GM21723 (cell line): Measurements from ENCODE around the gene LAGE3.

ENCODE experiments used
- ATAC-seq: cut with Tn5 transposase; IDR thresholded peaks from one replicate; pipeline ENCODE4 v1.9.1; 2021; ENCODE audit warnings: mild to moderate bottlenecking, moderate library complexity; ENCODE audit not compliant: unreplicated experiment

The LAGE3 gene

DNA sequence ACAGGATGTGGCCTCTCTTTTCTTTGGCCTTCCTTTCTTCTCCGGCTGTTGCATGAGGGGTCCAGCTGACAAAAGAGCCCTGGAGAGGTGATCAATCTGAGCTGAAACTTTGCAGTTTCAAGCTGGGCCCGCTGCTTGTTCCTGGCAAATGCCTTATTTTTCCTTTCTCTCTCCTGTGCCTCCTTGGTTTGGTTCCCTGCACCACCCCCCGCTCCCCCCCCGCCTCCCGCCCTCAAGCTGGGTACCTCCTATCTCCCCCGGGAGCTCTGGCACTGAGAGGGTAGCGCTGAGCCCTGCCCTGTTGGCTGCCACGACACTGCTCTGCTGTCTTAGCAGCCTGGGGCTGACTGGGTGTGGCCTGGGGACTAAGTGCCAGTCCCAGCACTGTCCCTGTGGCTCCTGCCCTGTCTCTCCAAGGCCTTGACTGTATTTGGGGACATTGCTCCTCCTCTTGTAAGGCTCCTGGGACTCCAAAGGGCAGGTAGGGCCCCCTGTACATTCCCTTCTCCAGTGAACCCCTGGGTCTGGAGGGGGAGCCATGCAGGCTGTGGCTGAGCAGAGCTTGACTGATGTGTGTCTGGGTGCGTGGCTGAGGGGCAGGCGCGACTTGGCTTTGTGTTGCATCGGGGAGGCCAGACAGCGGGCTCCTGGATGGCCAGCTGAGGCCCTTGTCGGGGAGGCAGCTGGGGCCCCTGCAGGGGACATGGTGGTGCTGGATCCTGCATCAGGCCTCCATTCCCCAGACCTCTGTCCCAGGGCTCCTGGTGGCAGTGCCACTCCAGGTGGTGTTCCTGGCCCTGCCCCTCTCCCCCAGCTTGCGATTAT, 19.9 kb downstream of the LAGE3 start:
- no peak for ATAC-seq

DNA sequence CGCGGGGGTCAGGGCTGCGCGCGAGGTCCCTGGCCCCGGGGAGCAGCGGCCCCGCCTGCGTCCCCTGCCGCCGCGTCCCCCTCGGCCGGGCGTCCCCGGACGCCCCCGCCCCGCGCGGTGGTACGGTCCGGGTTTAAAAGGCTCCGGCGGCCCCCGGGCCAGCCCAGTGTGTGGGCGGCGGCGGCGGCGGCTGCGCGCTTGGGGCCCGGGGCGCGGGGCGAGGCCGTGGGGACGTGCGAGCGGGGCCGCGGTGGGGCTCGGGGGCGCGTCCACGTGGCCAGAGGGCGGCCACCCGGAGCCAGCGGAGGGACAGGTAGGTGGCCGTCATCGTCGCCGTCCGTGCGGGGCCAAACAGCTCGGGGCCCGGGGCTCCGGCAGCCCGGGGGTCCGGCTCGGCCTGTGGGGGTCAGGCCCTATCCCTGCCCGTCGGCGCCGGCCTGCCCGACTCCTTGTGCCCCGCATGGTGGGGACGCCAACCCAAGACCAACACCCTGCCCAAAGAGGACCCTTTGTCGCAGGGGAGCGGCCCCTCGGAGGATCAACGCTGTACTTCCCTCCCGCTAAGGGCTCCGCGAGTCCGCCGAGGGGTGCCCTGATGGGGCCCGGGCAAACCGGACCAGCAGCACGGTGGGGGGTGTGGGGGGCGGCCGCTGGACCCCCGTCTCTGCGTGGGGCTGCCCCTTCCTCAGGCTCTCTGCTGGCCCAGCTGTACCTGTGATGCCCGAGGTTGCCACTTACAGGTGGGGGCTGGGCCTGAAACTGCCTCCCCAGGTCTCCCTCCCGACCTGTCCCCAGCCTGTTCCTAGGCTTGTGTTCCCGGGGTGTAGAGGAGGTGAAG, 20.7 kb downstream of the LAGE3 start, which contains the start of gene PLXNA3:
TSS of gene PLXNA3 (plus strand) at position 166 of the 838 bp plus-strand sequence. CDS start 1,903 bp downstream, outside the sequence.
- peak; percentile 56 for ATAC-seq

DNA sequence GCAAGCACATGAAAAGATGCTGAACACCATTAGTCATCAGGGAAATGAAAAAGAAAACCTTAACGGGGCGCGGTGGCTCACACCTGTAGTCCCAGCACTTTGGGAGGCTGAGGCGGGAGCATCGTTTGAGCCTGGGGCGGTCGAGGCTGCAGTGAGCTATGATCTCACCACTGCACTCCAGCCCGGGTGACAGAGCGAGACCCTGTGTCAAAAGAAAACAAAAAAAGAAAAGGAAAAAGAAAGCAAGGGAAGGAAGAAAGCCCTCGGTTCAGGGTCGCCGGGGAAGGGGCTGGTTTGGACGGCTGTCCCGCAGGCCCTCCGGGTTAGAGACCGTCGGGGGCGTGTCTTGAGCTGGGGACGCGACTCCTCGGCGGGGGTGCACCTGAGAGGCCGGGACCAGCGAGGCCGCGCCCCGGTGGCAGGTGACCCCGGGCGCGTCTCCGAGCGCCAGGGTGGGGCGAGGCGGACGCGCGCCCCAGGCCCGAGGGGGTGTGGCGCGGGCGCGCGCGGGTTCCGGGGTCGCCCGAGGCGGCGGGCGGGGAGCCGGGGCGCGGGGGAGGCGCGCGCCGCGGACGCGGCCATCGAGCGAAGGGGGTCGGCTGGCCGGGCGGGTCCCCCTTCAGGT, 21.5 kb downstream of the LAGE3 start:
- peak; percentile 48 for ATAC-seq

DNA sequence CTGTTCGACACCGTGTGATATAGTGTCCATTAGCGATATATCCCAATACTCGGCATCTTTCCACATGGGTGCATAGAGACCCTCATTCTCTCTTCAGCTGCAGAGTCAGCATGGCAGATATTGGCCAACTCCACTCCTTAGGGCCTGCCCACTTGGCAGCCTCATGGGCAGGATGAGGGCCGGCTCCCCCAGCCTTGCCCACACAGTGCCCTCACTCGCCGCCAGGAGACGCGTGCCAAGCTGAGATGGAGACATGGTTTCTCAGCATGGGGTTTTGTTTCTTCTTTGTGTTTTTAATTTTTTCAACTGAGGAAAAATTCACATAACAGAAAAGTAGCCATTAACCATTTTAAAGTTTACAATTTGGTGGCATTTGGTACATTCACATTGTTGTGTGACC, 26.3 kb downstream of the LAGE3 start:
- no peak for ATAC-seq

DNA sequence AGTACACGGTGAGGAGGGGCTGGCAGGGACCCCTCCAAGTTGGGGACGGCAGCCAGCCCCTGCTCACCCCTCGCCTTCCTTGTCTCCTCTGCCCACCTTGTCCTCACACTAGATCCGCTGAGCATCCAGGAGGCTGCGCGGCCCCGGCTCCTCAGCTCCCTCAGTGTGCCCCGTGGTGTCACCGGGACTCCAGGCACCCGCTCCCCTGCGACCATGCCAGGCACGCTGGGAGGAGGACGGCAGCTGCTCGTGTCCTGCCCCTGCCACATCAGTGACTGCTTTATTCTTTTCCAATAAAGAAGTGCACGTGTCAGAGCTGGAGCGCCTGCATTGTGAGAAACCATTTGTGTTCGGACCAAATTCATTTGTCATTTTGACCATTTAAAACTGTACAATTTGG, 28.8 kb downstream of the LAGE3 start:
- no peak for ATAC-seq

DNA sequence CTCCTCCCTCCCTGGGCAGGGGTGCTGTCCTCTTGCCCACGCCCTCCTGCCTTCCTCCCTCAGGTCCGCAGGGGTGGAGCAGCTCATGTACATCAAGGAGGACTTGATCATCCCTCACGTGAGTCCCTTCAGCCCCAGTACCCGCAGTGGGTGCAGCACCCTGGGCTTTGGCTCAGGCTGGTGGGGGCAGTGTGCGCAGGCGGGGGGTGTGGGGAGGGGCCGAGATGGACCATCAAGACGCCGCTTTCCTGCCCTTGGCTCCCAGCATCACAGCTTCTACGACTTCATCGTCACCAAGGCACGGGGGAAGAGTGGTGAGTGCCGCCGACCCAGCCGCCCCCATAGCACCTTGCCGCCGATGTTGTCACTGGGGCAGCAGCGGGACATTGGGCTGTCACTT, 29.5 kb downstream of the LAGE3 start:
- no peak for ATAC-seq

DNA sequence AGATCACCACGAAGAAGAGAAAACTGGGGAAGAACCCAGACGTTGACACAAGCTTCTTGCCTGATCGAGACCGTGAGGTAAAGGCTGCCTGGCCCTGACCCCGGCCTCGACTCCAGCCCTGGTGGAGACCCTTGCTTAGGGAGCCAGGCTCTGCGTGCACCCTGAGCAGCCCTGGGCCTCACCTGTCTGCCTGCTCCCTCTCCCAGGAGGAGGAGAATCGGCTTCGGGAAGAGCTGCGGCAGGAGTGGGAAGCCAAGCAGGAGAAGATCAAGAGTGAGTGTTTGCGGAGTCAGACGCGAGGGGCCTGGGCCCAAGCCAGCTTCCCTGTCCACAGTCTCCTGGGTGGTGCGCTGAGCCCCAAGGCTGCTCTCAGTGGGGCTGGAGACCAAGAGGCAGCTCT, 30.6 kb downstream of the LAGE3 start:
- no peak for ATAC-seq

DNA sequence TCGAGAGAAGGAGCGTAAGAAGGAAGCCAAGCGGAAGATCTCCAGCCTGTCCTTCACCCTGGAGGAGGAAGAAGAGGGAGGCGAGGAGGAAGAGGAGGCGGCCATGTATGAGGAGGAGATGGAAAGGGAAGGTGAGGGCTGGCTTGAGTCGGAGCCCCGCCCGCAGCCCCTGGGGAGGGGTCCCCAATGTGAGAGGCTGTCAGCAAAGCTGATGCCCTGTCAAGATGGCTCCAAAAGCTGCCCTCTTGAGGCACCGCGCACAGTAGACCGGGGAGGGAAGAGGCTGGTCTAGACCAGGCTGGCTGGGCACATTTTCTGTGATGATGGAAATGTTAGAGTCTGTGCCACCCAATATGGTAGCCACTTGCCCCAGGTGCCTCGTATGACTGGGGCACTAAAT, 32.7 kb downstream of the LAGE3 start:
- ATAC-seq = no peak

DNA sequence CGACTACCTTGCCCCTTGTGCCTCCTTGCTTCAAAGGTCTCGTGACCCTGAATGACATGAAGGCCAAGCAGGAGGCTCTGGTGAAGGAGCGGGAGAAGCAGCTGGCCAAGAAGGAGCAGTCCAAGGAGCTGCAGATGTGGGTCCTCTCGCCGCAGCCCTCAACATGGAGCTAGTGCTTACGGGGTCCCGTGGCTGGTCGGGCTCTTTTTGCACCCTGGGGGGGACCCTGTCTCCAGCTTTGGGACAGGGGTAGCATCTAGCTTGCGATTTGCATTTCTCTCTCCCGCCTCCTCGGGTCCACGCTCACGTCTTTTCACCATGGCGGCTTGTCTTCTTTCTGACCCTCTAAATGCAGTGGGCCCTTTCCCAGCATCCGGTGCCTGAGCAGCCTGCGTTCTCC, 33.3 kb downstream of the LAGE3 start:
- no peak for ATAC-seq

DNA sequence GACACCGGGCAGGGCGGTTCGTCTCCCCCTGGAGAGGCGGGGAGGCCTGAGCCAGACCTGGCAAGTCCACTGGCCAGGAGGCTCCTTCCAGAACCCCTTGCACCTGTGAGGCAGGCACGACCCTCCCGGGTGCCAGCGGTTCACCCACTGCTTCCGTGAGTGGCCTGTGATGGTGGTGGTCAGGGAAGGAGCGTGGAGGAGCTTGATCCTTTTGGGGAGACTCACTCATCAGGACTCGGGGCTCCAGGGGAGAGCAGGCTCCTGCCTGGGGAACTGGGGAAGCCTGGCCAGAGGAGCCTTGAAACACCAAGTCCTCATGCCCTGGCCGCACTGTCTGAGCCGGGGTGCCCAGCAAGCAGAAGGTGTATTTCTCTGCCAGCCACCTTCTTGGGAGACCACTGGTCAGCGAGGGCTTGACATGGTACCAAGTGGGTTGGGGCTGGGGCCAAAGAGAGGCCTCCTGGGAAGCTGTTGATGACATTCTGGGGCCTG, 34.3 kb downstream of the LAGE3 start:
- no peak for ATAC-seq

DNA sequence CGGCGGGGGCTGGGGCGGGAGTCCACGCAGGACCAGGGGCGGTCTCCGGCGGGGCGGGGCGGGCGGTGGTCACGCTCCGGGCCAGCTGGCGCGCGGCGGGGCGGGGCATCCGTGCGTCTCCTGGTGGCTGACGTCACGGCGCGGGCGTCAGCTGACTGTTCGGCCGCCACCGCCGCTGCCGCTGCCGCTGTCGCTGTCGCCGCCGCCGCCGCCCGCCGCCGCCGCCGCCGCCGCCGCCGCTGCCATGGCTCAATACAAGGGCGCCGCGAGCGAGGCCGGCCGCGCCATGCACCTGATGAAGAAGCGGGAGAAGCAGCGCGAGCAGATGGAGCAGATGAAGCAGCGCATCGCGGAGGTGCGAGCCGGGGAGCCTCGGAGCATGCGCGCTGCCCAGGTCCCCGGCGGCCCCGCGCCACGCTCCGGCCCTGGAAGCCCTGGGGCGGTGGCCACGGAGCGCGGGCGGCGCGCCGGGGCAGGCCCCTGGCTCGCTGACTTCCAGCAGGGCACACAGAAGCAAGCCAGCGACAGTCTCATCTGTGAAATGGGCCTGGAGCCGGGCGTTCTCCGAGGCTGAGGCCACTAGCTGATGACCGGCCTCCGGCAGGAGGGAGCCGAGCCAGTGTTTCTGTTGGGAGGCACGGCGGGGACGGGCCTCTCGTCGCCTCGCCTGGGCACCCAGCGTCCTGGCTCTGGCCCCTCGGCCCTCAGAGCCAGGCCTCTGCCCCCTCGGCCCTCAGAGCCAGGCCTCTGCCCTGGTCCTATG, 34.9 kb downstream of the LAGE3 start, which contains the start of gene FAM50A:
TSS of gene FAM50A (plus strand) at position 150 of the 763 bp plus-strand sequence. CDS start at position 245, 95 bp downstream.
- ATAC-seq = peak; percentile 72

DNA sequence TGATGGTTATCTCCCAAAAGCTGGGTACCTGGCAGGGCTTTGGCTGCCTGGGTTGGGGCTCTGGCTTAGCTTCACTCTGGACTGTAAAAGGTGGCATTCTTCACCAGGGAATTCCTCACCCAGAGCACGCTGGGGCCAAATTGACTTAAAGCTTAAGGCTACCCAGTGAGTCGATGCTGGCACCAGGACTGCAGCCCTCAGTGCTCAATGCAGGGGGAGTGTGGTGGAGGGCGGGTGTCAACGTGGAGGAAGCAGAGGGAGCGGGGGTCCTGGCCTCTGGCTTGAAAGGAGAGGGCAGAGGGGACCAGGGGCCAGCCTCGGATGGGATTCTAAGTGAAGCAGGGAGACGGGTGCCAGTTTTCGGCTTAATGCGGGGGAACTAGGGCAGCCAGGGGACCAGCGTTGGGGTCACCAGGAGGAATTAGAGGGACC, 35.6 kb downstream of the LAGE3 start:
- no peak for ATAC-seq

DNA sequence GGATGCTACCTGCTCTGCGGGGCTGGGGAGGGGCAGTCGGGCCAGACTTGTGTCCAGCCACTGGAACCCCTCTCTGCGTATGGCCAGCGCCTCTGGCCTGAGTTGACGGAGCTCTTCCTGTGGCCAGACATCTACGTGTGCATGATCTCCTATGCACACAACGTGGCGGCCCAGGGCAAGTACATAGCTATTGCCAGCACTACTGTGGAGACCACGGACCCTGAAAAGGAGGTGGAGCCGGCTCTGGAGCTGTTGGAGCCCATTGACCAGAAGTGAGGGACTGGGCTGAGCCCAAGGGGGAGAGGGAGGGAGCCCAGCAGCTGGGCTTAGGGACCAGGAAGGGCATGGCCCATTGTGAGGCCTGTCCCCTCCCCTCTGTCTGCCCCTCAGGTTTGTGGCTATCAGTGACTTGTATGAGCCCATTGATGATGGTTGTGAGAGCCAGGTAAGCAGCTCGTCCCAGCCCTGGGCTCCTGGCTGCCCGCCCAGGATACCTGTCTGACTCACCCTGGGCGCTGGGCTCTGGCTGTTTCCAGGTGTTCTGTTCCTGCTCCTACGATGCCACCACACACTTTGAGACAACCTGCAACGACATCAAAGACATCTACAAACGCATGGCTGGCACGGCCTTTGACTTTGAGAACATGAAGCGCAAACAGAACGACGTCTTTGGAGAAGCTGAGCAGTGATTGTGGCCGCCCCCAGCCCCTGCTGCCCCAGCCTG, 36.9 kb downstream of the LAGE3 start:
- ATAC-seq = no peak

DNA sequence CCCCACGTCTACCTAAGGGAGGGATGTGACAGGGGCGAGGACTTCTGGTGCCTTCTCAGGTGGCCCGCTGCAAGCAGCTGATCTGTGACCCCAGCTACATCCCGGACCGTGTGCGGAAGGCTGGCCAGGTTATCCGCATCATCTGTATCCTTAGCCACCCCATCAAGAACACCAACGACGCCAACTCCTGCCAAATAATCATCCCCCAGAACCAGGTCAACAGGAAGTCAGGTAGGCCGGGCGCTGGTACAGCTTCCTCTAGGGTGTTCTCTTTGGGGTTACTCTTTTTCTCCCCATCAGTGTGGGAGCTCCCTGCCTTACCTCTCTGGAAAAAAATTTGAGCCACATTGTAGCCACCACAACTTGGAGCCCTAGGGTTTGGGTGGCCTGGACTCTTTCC, 37.5 kb downstream of the LAGE3 start:
- ATAC-seq = no peak

DNA sequence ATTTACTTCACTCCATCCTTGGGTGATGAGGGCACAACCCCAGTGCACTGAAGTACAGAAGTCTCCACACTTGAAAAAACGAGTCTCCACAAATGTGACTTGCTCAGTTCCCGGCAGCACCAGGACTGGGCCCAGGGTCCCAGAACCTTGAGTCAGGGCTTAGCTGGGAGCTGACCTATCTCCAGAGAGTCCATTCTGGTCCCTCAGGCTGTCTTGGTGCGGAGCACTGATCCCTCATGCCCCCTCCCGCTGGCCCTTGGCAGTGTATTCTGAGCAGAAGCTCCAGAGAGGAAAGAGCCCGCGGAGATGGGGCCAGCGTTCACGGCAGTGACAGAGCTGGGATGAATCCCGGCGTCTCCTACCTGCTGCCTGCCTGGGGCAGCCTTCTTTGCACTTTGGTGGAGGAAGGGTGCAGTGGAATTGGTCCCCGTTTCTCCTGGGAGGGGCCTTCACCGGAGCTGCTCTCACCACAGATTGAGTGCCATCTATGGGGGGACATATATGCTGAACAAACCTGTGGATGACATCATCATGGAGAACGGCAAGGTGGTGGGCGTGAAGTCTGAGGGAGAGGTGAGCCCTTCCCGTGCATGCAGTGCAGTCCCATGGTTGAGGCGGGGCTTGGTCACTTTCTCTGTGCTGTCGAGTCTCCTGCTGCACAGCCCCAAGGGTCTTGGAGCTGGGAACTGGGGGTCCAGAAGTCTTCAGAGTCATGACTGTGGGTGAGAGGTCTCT, 38.3 kb downstream of the LAGE3 start:
- ATAC-seq = no peak

DNA sequence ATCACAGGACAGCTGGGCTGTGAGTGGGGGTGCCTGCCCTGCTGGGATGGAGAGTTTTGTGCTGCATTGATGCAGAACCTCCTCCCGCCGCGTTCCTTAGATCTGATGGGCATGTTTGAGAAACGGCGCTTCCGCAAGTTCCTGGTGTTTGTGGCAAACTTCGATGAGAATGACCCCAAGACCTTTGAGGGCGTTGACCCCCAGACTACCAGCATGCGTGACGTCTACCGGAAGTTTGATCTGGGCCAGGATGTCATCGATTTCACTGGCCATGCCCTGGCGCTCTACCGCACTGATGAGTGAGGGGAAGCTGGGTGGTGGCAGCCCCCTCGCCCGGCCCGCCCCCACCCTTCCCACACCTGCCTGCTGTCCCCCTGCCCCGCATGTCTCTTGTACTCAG, 39.2 kb downstream of the LAGE3 start:
- no peak for ATAC-seq

DNA sequence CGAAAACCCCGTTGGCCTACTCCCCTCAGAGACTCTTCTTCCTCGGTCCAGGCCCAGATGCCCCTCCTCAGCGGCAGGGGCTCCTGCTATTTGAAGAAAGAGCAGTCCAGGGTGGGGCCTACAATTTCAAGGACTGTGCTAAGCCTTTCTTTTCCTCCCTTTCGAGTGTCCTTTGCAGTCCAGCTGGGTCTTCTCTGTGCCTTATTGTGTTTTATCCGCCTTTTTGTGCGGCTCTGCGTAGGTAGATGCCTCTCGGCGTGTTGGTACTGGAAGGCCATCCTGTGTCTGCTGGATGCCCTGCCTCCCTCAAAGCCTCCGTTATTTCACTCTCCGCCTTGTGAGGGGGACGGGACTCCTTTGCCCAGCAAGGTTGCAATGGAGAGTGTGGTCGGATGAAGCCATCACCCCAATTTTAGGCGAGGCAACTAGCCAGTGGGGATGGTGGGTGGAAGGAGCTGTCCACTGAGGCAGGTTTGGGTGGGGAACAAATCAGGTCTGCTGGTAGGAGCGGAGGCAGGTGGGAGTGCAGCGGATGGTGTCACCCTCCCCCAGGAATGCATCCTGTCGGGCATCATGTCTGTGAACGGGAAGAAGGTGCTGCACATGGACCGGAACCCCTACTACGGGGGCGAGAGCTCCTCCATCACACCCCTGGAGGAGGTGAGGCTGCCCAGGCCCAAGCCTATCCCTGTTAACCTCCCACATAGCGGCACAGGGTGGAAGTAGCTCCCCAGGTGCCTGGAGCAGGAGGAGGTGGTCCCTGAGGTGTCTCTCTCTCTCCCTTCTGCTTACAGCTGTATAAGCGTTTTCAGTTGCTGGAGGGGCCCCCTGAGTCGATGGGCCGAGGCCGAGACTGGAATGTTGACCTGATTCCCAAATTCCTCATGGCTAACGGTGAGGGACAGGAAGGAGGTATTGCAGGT, 40.8 kb downstream of the LAGE3 start:
- no peak for ATAC-seq
